CD4-positive, alpha-beta T cell treated with Interleukin-21 for 1 hour (primary cell): ENCODE results near the gene SLC17A3.

Experiments
- DNase-seq: peaks from one replicate; pipeline ENCODE4 v3.0.0-alpha.2; 2020

The SLC17A3 gene

GRCh38 chr6:25874118-25874517, at the start of gene SLC17A3:
Gene SLC17A3 (minus strand): TSS chr6:25874243. CDS start chr6:25868387, 5,856 bp downstream.
- DNase-seq = no peak

GRCh38 chr6:25922301-25922700, 48.3 kb upstream of the SLC17A3 start:
- no peak for DNase-seq

GRCh38 chr6:25921525-25922203, 47.6 kb upstream of the SLC17A3 start:
- DNase-seq = no peak

GRCh38 chr6:25919657-25920056, 45.6 kb upstream of the SLC17A3 start:
- DNase-seq = no peak

GRCh38 chr6:25918083-25918683, 44.1 kb upstream of the SLC17A3 start:
- DNase-seq = no peak

GRCh38 chr6:25916789-25917490, 42.9 kb upstream of the SLC17A3 start:
- DNase-seq = no peak

- DNase-seq = no peak
Measured at GRCh38 chr6:25916330-25916729, 42.3 kb upstream of the SLC17A3 start.

GRCh38 chr6:25913741-25914140, 39.7 kb upstream of the SLC17A3 start:
- DNase-seq = no peak

GRCh38 chr6:25911351-25911750, 37.3 kb upstream of the SLC17A3 start:
- DNase-seq = no peak

GRCh38 chr6:25907475-25908014, 33.5 kb upstream of the SLC17A3 start:
- no peak for DNase-seq

- no peak for DNase-seq
Measured at GRCh38 chr6:25903467-25904099, 29.5 kb upstream of the SLC17A3 start.

- DNase-seq = no peak
Measured at GRCh38 chr6:25902071-25902470, 28.0 kb upstream of the SLC17A3 start.

GRCh38 chr6:25900843-25901242, 26.8 kb upstream of the SLC17A3 start:
- DNase-seq = no peak

- no peak for DNase-seq
Measured at GRCh38 chr6:25899580-25900408, 25.8 kb upstream of the SLC17A3 start.

- no peak for DNase-seq
Measured at GRCh38 chr6:25899123-25899522, 25.1 kb upstream of the SLC17A3 start.

- no peak for DNase-seq
Measured at GRCh38 chr6:25898289-25898977, 24.4 kb upstream of the SLC17A3 start.

- no peak for DNase-seq
Measured at GRCh38 chr6:25896252-25896651, 22.2 kb upstream of the SLC17A3 start.

- no peak for DNase-seq
Measured at GRCh38 chr6:25895771-25896170, 21.7 kb upstream of the SLC17A3 start.

- DNase-seq = no peak
Measured at GRCh38 chr6:25893778-25894177, 19.7 kb upstream of the SLC17A3 start.

GRCh38 chr6:25892877-25893276, 18.8 kb upstream of the SLC17A3 start:
- no peak for DNase-seq
